SK-N-SH treated with all-trans-retinoic acid at 6 μM for 48 hours (cell line): ENCODE measurements around the gene CSF1.

ENCODE experiments used
- ATAC-seq: fragments of 200-7000 bp; cut with Tn5 transposase; 3 replicates; pipeline ENCODE4 v1.9.1; 2020; ENCODE audit warnings: mild to moderate bottlenecking, moderate library complexity
- ARNTL ChIP-seq: fragments of 450-650 bp; formaldehyde crosslinking; IDR thresholded peaks from 2 replicates; pipeline ENCODE4 v1.5.0; 2020; ENCODE audit warnings: low read depth, mild to moderate bottlenecking, moderate library complexity, borderline replicate concordance
- BACH2 ChIP-seq: fragments of 250-450 bp; sonication (Bioruptor Pico); IDR thresholded peaks from 2 replicates; pipeline ENCODE4 v1.9.0; 2021; ENCODE audit warnings: mild to moderate bottlenecking, borderline replicate concordance
- CREB5 ChIP-seq: fragments of 250-450 bp; sonication (Bioruptor Pico); IDR thresholded peaks from 2 replicates; pipeline ENCODE4 v1.5.1; 2020; ENCODE audit warnings: low read depth, mild to moderate bottlenecking, moderate library complexity
- CSDC2 ChIP-seq: fragments of 250-450 bp; sonication (Bioruptor Pico); IDR thresholded peaks from 2 replicates; pipeline ENCODE4 v1.5.0; 2020; ENCODE audit warnings: mild to moderate bottlenecking, moderate library complexity
- CSRNP3 ChIP-seq: fragments of 250-450 bp; sonication (Bioruptor Pico); IDR thresholded peaks from 2 replicates; pipeline ENCODE4 v1.5.1; 2021; ENCODE audit warnings: mild to moderate bottlenecking, moderate library complexity
- ESRRG ChIP-seq: fragments of 250-450 bp; sonication (Bioruptor Pico); IDR thresholded peaks from 2 replicates; pipeline ENCODE4 v1.6.1; 2021; ENCODE audit warnings: mild to moderate bottlenecking
- ISL1 ChIP-seq: fragments of 250-450 bp; sonication (Bioruptor Pico); IDR thresholded peaks from 2 replicates; pipeline ENCODE4 v2.1.2; 2022; ENCODE audit warnings: mild to moderate bottlenecking, moderate library complexity
- OSR1 ChIP-seq: fragments of 250-450 bp; sonication (Bioruptor Pico); IDR thresholded peaks from 2 replicates; pipeline ENCODE4 v1.8.0; 2022; ENCODE audit warnings: moderate library complexity, mild to moderate bottlenecking, inconsistent platforms
- PATZ1 ChIP-seq: fragments of 250-450 bp; sonication (Bioruptor Pico); IDR thresholded peaks from 2 replicates; pipeline ENCODE4 v1.8.0; 2020; ENCODE audit warnings: mild to moderate bottlenecking, moderate library complexity, borderline replicate concordance
- POU6F1 ChIP-seq: fragments of 250-450 bp; sonication (Bioruptor Pico); IDR thresholded peaks from 2 replicates; pipeline ENCODE4 v1.8.0; 2021; ENCODE audit warnings: low read depth, mild to moderate bottlenecking, moderate library complexity, borderline replicate concordance
- PPARA ChIP-seq: fragments of 250-450 bp; sonication (Bioruptor Pico); IDR thresholded peaks from 2 replicates; pipeline ENCODE4 v1.5.0; 2020; ENCODE audit warnings: mild to moderate bottlenecking, borderline replicate concordance
- RARB ChIP-seq: fragments of 250-450 bp; sonication (Bioruptor Pico); IDR thresholded peaks from 2 replicates; pipeline ENCODE4 v1.8.0; 2021; ENCODE audit warnings: mild to moderate bottlenecking, moderate library complexity
- SNAI2 ChIP-seq: fragments of 250-450 bp; sonication (Bioruptor Pico); IDR thresholded peaks from 2 replicates; pipeline ENCODE4 v1.5.0; 2020; ENCODE audit warnings: mild to moderate bottlenecking, moderate library complexity
- TCF4 ChIP-seq: fragments of 250-450 bp; sonication (Bioruptor Pico); IDR thresholded peaks from 2 replicates; pipeline ENCODE4 v1.8.0; 2021; ENCODE audit warnings: mild to moderate bottlenecking, moderate library complexity, borderline replicate concordance
- TOX ChIP-seq: fragments of 250-450 bp; sonication (Bioruptor Pico); IDR thresholded peaks from 2 replicates; pipeline ENCODE4 v1.8.0; 2021; ENCODE audit warnings: mild to moderate bottlenecking, moderate library complexity, borderline replicate concordance
- ZC3H10 ChIP-seq: fragments of 250-450 bp; sonication (Bioruptor Pico); IDR thresholded peaks from 2 replicates; pipeline ENCODE4 v1.5.1; 2021; ENCODE audit warnings: mild to moderate bottlenecking, moderate library complexity
- ZFP30 ChIP-seq: fragments of 450-650 bp; formaldehyde crosslinking; IDR thresholded peaks from 2 replicates; pipeline ENCODE4 v1.5.0; 2022; ENCODE audit warnings: mild to moderate bottlenecking, moderate library complexity
- ZNF565 ChIP-seq: fragments of 450-650 bp; formaldehyde crosslinking; conservative IDR thresholded peaks from 2 replicates; pipeline ENCODE4 v1.5.0; 2020; ENCODE audit warnings: low read depth, mild to moderate bottlenecking, moderate library complexity
- ZNF8 ChIP-seq: fragments of 450-650 bp; formaldehyde crosslinking; IDR thresholded peaks from 2 replicates; pipeline ENCODE4 v1.5.0; 2020; ENCODE audit warnings: mild to moderate bottlenecking, moderate library complexity

CSF1 gene

GRCh38 chr1:109864930-109865612 is 45.6 kb upstream of the CSF1 start:
- ATAC-seq, result no peak

GRCh38 chr1:109866071-109866470 is 44.6 kb upstream of the CSF1 start:
- no peak for ATAC-seq
- no peak for TF ChIP-seq PATZ1 (CRISPR knock-in tag)
- no peak for TF ChIP-seq OSR1
- TF ChIP-seq ARNTL (CRISPR knock-in tag), result no peak
- no peak for TF ChIP-seq CREB5 (CRISPR knock-in tag)
- no peak for TF ChIP-seq BACH2 (CRISPR knock-in tag)
- no peak for TF ChIP-seq TOX (CRISPR knock-in tag)
- no peak for TF ChIP-seq CSRNP3 (CRISPR knock-in tag)
- TF ChIP-seq ZNF8 (CRISPR knock-in tag), result no peak
- no peak for TF ChIP-seq CSDC2 (CRISPR knock-in tag)
- TF ChIP-seq TCF4 (CRISPR knock-in tag), result no peak
- TF ChIP-seq ZC3H10 (CRISPR knock-in tag), result no peak
- TF ChIP-seq SNAI2 (CRISPR knock-in tag), result no peak

More at GRCh38 chr1:109864930-109865612, 45.6 kb upstream of the CSF1 start:
- TF ChIP-seq PATZ1 (CRISPR knock-in tag) (no peak), TCF4 (CRISPR knock-in tag) (no peak), ZFP30 (CRISPR knock-in tag) (no peak), POU6F1 (no peak), ESRRG (CRISPR knock-in tag) (no peak), ISL1 (CRISPR knock-in tag) (no peak), RARB (no peak)

- no peak for TF ChIP-seq BACH2 (CRISPR knock-in tag)
- no peak for TF ChIP-seq PPARA (CRISPR knock-in tag)
- no peak for TF ChIP-seq ZNF565 (CRISPR knock-in tag)
- TF ChIP-seq PATZ1 (CRISPR knock-in tag), result no peak
- no peak for TF ChIP-seq TOX (CRISPR knock-in tag)
- no peak for TF ChIP-seq POU6F1
- no peak for TF ChIP-seq ZFP30 (CRISPR knock-in tag)
- TF ChIP-seq, all 23 proteins: peak for 0
- no peak for ATAC-seq
Measured at GRCh38 chr1:109873278-109874175, 37.1 kb upstream of the CSF1 start.
